C1 segment of cervical spinal cord (tissue), 14 donors: ENCODE measurements around the gene GLYAT.

Experiments
- DNase-seq, 14 donors: peaks; one replicate each; lab custom pipeline; 2025; lab: John Stamatoyannopoulos, UW

GLYAT gene, protein sequence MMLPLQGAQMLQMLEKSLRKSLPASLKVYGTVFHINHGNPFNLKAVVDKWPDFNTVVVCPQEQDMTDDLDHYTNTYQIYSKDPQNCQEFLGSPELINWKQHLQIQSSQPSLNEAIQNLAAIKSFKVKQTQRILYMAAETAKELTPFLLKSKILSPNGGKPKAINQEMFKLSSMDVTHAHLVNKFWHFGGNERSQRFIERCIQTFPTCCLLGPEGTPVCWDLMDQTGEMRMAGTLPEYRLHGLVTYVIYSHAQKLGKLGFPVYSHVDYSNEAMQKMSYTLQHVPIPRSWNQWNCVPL

GRCh38 chr11:58731819-58732218 is at the start of gene GLYAT:
Gene GLYAT (minus strand): TSS chr11:58731943. CDS start chr11:58724496, 7,447 bp downstream.
- no peak for DNase-seq

DNA sequence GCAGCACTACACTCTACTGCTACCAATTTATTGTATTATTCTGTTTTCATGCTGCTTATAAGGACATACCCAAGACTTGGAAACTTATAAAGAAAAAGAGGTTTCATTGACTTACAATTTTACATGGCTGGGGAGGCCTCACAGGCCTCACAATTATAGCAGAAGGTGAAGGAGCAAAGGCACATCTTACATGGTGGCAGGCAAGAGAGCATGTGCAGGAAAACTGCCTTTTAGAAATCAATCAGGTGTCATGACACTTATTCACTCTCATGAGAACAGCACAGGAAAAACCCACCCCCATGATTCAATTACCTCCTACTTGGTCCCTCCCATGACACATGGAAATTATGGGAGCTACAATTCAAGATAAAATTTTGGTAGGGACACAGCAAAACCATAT is 49.6 kb upstream of the GLYAT start:
- DNase-seq = no peak

- no peak for DNase-seq
These were observed 48.8 kb upstream of the GLYAT start for GRCh38 chr11:58780578-58780977.

DNA sequence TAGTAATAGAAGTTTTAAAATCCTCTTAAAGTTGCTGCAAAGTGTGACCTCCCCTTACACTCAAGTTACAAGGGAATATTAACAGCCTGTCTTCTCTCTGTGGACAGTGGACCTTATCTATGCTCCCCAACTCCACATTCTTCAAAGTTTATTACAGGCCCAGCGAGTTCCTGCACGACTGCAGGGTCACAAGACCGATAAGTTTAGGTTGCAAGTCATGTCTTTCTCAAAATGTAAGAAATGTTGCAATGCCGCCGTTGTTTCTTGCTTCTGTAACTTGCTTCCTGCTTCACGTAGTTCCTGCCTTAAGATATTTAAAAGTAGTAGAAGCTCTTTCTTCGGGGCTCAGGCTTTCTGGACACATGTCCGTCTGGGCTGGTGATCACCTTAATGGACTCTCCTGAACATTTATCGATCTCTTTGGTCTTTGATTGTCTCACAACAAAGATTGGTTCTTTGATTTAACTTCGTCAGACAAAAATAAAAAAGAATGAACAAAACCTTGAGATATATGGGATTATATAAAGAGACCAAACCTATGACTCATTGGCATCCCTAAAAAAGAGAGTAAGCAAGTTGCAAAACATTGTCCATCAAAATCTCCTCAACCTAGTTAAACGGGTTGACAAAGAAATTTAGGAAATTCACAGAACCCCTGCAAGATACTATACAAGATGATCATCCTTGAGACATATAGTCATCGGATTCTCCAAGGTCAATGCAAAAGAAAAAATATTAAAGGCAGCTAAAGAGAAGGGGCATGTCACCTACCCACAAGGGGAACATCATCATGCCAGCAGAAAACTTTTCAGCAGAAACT is 45.4 kb upstream of the GLYAT start:
- DNase-seq = no peak

- no peak for DNase-seq
These were observed 43.4 kb upstream of the GLYAT start for GRCh38 chr11:58775066-58775708.

DNA sequence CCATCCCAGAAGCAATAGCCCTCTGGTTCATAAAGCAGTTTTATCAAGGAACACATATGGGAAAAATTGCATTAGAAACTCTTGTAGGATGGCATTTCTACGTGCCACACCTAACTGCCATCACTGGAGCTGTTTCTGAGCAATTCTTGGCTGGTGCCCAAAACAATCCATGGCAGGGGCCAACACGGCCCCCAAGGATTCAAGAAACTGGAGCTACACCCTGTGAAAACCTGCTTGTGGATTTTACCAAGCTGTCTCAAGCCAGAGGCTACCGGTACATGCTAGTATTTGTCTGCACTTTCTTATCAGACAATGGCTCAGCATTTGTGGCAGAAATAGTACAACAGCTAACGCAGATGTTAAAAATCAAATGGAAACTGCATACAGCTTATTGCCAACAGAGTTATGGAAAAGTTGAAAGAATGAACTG is 42.4 kb upstream of the GLYAT start:
- no peak for DNase-seq

DNA sequence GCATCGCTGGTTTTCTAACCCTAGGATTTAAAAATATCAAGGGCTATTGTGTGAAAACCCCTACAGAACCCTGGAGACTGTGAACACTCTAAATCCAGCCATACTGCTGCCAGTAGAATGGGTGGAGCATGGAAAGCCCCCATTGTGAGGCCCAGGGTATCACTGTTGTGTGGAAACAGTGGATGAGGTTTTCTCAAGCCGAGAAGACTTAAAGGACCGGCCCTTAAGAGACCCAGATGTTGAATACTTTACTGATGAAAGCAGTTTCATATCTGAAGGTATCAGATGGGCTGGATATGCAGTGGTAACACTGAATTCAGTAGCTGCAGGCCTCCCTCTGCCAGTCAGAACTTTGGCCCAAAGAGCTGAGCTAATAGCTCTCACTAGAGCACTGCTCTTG is 41.6 kb upstream of the GLYAT start:
- DNase-seq = no peak

DNA sequence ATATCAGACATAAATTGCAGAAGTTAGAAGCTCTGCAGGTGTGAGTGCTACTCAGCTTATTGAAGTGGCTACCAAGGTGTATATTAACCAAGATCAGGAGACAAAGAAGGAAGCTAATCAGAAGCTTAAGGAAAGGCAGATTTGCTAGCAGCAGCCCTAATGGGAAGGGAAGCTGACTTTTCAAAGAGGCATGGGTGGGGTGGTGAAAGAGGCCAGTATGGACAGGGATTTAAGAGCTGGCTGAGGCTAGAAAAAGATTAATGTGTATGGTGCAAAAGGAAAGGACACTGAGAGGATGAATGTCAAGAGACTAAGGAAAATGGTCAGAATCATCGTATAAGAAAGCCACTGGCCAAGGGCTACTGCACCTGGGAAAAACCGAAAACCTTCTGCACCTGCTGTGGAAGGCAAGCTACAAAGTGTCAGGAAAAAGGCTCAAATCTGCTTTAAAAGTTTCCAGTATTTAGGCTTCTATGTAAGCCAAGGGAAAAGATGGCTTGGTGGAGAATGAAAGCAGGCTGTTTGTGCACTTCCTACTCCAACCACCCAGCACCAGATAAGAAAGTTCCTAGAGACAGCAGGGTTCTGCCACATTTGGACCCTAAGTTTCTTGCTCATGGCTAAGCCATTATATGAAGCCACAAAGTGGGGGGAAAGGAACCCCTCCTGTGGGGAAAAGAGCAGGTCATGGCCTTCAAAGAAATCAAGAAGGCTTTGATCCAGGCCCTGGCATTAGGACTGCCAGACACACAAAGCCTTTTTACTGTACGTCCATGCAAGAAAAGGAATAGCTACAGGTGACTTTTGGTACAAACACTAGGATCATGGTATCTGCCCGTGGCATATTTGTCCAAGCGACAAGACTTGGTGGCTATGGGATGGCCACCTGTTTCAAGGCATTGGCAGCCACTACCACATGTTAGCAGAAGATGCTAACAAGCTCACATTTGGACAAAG is 40.9 kb upstream of the GLYAT start:
- DNase-seq = no peak

- DNase-seq = no peak
These were observed 39.7 kb upstream of the GLYAT start for GRCh38 chr11:58771458-58771855.

DNA sequence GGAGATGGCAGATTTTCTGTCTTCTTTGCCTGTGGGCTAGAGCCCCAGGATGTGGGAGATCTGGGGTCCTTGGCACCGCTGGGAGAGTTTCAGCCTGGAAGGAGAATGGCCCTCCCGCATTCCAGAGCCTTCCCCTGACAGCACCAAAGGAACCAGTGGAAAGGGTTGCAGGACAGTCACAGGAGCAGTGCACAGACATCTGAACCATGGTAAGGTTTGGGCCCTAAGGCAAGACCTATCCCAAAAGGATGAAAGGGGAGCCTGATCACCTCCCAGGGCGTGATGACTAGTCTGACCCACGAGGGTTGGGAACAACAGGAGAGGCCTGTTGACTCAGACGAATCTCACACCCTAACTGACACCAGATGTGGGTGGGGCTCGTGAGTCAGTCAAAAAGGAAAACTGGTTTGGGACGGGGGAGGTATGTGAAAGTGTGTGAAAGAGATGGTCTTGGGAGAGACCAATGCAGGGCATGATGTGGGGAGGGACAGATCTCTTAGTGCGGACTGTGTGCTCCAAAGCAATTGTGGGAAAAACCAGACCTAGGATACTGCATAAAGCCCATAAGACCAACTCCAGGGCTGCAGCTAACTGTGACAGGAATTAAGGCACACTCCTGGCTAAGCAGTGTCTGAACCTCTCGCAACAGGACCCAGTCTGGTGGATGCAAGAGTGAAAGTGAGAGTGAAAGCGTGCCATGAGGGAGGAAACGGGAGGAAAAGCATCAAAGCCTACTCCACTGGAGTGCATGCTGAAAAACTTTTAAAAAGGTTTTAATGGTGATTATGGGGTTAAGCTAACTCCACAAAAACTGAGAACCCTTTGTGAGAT is 39.1 kb upstream of the GLYAT start:
- DNase-seq = no peak

GRCh38 chr11:58770166-58770565 is 38.4 kb upstream of the GLYAT start:
- no peak for DNase-seq

DNA sequence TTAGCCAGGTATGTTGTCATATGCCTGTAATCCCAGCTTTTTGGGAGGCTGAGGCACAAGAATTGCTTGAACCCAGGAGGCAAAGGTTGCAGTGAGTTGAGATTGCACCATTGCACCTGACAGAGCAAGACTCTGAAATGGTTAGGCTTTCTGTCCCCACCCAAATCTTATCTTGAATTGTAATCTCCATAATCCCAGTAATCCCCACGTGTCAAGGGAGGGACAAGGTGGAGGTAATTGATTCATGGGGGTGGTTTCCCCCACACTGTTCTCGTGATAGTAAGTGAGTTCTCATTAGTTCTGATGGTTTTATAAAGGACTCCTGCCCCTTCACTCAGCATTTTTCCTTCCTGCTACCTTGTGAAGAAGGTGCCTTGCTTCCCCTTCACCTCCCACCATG is 37.6 kb upstream of the GLYAT start:
- no peak for DNase-seq

- DNase-seq = no peak
These were observed 36.4 kb upstream of the GLYAT start for GRCh38 chr11:58768137-58768536.

DNA sequence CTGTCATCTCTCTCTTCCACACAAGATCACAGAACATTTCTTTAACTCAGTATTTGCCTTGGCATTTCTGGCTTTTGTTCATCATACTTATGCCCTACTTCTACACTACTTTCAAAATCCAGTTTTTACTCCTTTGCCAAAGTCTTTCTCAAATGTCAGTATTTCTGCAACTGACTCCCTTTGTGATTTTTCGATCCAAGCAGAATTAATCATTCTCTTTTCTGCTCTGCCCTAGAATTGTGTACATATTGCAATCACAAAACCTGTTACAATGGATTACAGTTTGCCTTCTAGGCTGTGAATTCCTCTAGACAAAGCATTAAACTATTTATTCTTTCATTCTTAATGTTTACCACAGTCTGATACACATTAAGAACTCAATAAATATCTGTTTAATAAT is 33.3 kb upstream of the GLYAT start:
- DNase-seq = no peak

DNA sequence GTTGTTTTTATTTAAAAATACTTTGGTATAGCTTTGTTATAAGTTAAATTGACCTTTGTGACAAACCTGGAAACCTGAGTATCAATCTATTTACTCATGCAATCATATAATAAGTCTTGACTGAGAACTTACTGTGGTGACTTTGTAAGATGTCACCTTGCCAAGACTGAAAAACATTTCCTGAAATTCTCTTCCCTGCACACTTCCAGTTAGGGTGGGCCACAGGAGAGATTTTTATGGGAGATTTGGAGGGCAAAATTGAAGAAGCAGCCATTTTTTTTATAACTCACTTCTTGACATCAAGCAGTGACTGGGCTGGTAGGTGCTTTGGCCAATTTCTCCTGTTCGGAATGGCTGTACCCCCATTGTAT is 31.4 kb upstream of the GLYAT start:
- DNase-seq = no peak

GRCh38 chr11:58762284-58763119 is 30.8 kb upstream of the GLYAT start:
- DNase-seq = no peak

- no peak for DNase-seq
These were observed 25.7 kb upstream of the GLYAT start for GRCh38 chr11:58757439-58757838.

GRCh38 chr11:58745705-58746364 is 14.1 kb upstream of the GLYAT start:
- no peak for DNase-seq
